A673 (cell line): ENCODE measurements around the gene CDKN2B-AS1. TPM values are rescaled to one million over a fixed set of nuclear protein-coding genes. Genes with fewer than 3 reads are reported as not detected.

ENCODE experiments used
- BruUV-seq: library from RNA; stranded (reverse); fragments of 400-500 nt; replicated peaks from 2 replicates; lab custom pipeline; 2021; lab: Mats Ljungman, UMichigan
- CTCF ChIA-PET: fragments of 300-600 bp; sonication (Branson Sonifier 250); formaldehyde crosslinking; loops from one replicate; lab custom pipeline; 2022; ENCODE audit warnings: antibody characterized with exemption; lab: Charles Lee
- POLR2A ChIA-PET: fragments of 300-600 bp; sonication (Branson Sonifier 250); formaldehyde crosslinking; loops from one replicate; lab custom pipeline; 2022; ENCODE audit warnings: antibody characterized with exemption; ENCODE audit not compliant: low non-redundant PET; lab: Charles Lee
- DNase-seq: peaks from one replicate; pipeline ENCODE4 v3.0.0-alpha.2; 2015; ENCODE audit warnings: low spot score
- H3K27ac ChIP-seq: fragments of 200-600 bp; sonication (generic); 2 replicates; pipeline ENCODE4 v1.5.1; 2016; ENCODE audit warnings: mixed run types, low read depth, mild to moderate bottlenecking, mixed read lengths, antibody characterized with exemption, low read length; ENCODE audit not compliant: poor library complexity, severe bottlenecking
- H3K27me3 ChIP-seq: fragments of 200-600 bp; sonication (generic); replicated peaks from 2 replicates; pipeline ENCODE4 v1.6.1; 2017; ENCODE audit warnings: mixed run types, low read depth, mild to moderate bottlenecking, mixed read lengths, antibody characterized with exemption, low read length; ENCODE audit not compliant: insufficient read depth, poor library complexity
- H3K36me3 ChIP-seq: fragments of 200-600 bp; sonication (generic); 2 replicates; pipeline ENCODE4 v1.6.1; 2016; ENCODE audit warnings: mixed run types, mild to moderate bottlenecking, mixed read lengths, antibody characterized with exemption, low read length; ENCODE audit not compliant: insufficient read depth, poor library complexity, severe bottlenecking
- H3K4me1 ChIP-seq: fragments of 200-600 bp; sonication (generic); 2 replicates; pipeline ENCODE4 v1.6.1; 2017; ENCODE audit warnings: mixed run types, mild to moderate bottlenecking, mixed read lengths, antibody characterized with exemption, low read length; ENCODE audit not compliant: insufficient read depth, poor library complexity, severe bottlenecking
- H3K4me3 ChIP-seq: fragments of 200-600 bp; sonication (generic); 2 replicates; pipeline ENCODE4 v1.5.1; 2016; ENCODE audit warnings: low read depth, mixed run types, mild to moderate bottlenecking, mixed read lengths, low read length; ENCODE audit not compliant: poor library complexity, severe bottlenecking
- H3K9me3 ChIP-seq: fragments of 200-600 bp; sonication (generic); 2 replicates; pipeline ENCODE4 v1.6.1; 2016; ENCODE audit warnings: mixed run types, low read depth, mild to moderate bottlenecking, mixed read lengths, antibody characterized with exemption, low read length; ENCODE audit not compliant: poor library complexity, severe bottlenecking
- EZH2 ChIP-seq: fragments of 200-600 bp; sonication (generic); IDR thresholded peaks from 2 replicates; pipeline ENCODE4 v1.6.1; 2017; ENCODE audit warnings: borderline replicate concordance, low read depth, mild to moderate bottlenecking, mixed read lengths, antibody characterized with exemption, low read length; ENCODE audit not compliant: poor library complexity, severe bottlenecking
- intact Hi-C: fragments of 100-400 bp; cut with micrococcal nuclease; formaldehyde crosslinking; loops from one replicate; pipeline ENCODE4 v1.10.0; 2022; ENCODE audit not compliant: unreplicated experiment
- total RNA-seq: library from RNA; stranded (reverse); gene quantifications from 2 replicates; pipeline ENCODE4 v1.2.3, GENCODE V29; 2021
- TF ChIP-seq, protein P1 (sequence below): fragments of 300-800, 200-600 bp; sonication (generic); conservative IDR thresholded peaks from 2 replicates; pipeline ENCODE4 v1.5.1; 2017; ENCODE audit warnings: low read depth, mild to moderate bottlenecking, antibody characterized with exemption, low read length, moderate library complexity, mixed read lengths

The CDKN2B-AS1 gene
- total RNA-seq, 1 experiment from 2014 or later, result not detected

DNA sequence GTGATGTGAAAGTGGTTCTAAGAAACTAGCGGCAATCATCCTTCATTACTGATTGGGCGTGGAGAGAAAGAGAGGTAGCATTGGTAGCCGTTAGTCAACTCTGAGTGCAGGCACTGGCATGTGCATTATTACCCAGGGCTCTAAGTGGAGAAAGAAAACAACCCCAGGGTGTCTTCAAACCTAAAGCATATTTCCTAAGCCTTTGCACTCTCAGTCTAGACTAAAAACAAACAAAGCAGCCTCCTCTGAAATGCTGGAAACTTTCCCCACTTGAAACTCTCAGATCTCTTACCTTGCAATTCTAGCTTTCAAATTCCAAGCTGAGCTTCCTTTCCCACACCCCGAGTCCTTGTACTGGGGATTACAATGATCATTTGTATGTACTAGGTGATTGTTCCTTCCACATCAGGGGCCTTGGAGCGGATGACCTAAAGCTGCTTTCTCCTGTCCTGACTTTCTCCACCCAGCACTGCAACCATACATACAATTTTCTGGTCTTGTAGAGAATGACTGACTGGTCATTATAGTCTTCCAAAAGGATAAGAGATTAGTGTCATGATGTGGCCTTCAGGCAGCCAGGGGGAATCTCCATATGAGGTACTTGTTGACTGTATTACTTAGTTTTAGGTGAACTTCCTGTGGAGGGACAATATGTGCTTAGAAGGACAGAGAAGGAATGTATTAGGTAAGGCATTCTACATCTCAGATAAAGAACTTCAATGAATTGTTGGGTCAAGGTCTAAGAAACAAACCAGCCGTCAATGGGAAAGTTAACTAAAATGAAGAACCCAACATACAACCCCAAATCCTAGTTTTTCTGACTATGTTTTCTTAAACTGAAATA, 112.8 kb downstream of the CDKN2B-AS1 start:
- DNase-seq, result no peak
- Histone ChIP-seq H3K27me3 (no peaks in the 10 kb centered on the region), H3K4me1 (no peaks in the 10 kb centered on the region), H3K27ac (no peak overlapping the region), H3K4me3 (no peak overlapping the region), H3K9me3 (no peaks in the 10 kb centered on the region), H3K36me3 (no peaks in the 10 kb centered on the region)
- CTCF ChIA-PET, result no interaction called here
- no TSS peak for BruUV-seq
- TF ChIP-seq, protein P1, sequence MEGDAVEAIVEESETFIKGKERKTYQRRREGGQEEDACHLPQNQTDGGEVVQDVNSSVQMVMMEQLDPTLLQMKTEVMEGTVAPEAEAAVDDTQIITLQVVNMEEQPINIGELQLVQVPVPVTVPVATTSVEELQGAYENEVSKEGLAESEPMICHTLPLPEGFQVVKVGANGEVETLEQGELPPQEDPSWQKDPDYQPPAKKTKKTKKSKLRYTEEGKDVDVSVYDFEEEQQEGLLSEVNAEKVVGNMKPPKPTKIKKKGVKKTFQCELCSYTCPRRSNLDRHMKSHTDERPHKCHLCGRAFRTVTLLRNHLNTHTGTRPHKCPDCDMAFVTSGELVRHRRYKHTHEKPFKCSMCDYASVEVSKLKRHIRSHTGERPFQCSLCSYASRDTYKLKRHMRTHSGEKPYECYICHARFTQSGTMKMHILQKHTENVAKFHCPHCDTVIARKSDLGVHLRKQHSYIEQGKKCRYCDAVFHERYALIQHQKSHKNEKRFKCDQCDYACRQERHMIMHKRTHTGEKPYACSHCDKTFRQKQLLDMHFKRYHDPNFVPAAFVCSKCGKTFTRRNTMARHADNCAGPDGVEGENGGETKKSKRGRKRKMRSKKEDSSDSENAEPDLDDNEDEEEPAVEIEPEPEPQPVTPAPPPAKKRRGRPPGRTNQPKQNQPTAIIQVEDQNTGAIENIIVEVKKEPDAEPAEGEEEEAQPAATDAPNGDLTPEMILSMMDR, result no peak
- no peak for TF ChIP-seq EZH2
- POLR2A ChIA-PET, result no interaction called here
- intact Hi-C loops, result no loop called here

DNA sequence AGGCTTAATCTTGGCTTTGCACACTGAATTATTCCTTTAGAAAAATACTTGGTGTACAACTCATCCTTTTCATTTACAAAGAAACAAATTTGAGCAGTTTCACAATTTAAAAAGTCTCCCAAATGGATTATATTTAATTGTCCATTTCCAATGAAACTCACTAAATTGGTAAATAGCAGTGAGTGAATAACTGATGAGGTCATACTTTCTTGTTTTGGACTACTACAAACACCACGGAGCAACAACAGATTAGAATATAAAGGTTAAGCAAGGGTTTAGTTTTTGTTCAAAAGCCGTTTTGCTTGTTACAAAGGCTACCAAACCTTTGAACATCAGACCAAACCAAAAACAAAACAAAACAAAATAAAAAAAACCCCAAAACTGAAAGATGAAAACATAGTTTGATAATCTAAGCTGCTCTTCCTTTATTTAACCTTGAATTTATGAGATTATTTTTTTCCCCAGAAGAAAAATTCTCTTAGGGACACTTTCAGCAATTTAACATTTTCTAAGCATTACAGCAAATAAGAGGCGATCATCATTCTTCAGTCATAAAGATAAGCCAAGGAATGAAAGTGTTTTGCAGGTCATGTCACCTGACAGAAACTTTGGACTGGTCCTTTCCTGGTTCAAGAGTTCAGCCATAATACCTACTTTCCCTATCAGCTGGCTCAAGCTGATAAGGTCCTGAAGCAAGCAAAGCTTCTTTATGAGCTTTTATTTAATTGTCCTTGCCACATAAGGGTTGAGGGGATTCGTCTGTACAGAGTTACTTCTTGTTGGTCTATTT, 114.2 kb downstream of the CDKN2B-AS1 start:
- no peaks in the 10 kb centered on the region for H3K36me3 ChIP-seq
- H3K4me1 ChIP-seq, result no peaks in the 10 kb centered on the region
- H3K9me3 ChIP-seq, result no peaks in the 10 kb centered on the region
- no TSS peak for BruUV-seq
- H3K4me3 ChIP-seq, result no peak overlapping the region
- POLR2A ChIA-PET, result no interaction called here
- CTCF ChIA-PET, result no interaction called here
- no peaks in the 10 kb centered on the region for H3K27me3 ChIP-seq
- intact Hi-C loops, result no loop called here
- TF ChIP-seq EZH2, result no peak
- TF ChIP-seq, protein P1, result no peak
- H3K27ac ChIP-seq, result no peak overlapping the region
- DNase-seq, result no peak

DNA sequence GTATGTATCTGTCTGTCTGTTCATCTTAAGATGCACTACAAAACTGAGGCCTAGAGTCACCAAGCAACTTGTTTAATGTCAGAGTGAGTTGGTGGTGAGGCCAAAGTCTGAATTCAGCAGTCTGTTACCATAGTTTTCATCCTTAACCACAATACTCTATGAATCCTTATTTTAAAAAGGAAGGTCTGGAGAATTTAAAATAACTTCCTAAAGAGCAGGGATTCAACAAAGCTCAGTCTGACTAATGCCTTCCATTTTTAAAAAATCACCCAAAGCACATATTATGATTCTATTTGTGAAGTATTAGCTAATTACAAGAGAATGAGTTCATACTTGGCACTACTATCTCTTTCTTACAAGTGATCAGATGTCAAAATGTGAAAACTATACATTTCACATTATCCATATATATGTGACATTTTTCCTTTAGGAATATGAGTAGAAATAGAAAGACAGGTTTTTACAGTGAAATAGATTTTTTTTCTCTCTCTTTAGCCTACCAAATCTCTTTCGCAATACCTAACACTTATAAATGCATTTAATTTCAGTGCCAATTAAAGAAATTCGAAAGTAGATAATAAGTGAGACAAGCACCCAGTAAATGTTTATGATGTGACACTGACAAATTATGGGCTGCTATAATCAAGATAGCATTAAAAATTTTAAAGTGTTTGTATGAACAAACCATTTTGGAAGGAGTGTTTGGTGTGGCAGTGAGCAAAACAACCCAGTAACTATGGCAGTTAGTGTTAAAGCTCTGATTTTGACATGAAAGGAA, 116.8 kb downstream of the CDKN2B-AS1 start:
- ChIA-PET CTCF (no interaction called here), POLR2A (no interaction called here)
- Histone ChIP-seq H3K27ac (no peak overlapping the region), H3K27me3 (no peaks in the 10 kb centered on the region), H3K9me3 (no peaks in the 10 kb centered on the region), H3K36me3 (no peaks in the 10 kb centered on the region), H3K4me3 (no peak overlapping the region), H3K4me1 (no peaks in the 10 kb centered on the region)
- TF ChIP-seq, protein P1, result no peak
- no peak for TF ChIP-seq EZH2
- intact Hi-C loops, result no loop called here
- DNase-seq, result no peak
- BruUV-seq, result no TSS peak
